Measurements from ENCODE around the gene TMEM11.
"Not testable (repeated sequence)": the region's sequence is repeated elsewhere in the genome, so short reads cannot be mapped to it uniquely, and the experiment has no call there.

Gene TMEM11

GRCh38 chr17:21242026-21242697 is 28.2 kb upstream of the TMEM11 start:
- DNase-seq = no peak

- DNase-seq = no peak
These were observed 27.6 kb upstream of the TMEM11 start for GRCh38 chr17:21241564-21241963.

GRCh38 chr17:21240369-21241055 is 26.6 kb upstream of the TMEM11 start:
- no peak for DNase-seq

- DNase-seq = no peak
These were observed 25.9 kb upstream of the TMEM11 start for GRCh38 chr17:21239680-21240368.

GRCh38 chr17:21235921-21236320 is 22.0 kb upstream of the TMEM11 start:
- no peak for DNase-seq

- DNase-seq = no peak
These were observed 19.8 kb upstream of the TMEM11 start for GRCh38 chr17:21233581-21234347.

- DNase-seq = no peak
These were observed 18.2 kb upstream of the TMEM11 start for GRCh38 chr17:21232033-21232749.

- DNase-seq = no peak
These were observed 17.6 kb upstream of the TMEM11 start for GRCh38 chr17:21231533-21231932.

- DNase-seq = no peak
These were observed 14.9 kb upstream of the TMEM11 start for GRCh38 chr17:21228845-21229244.

GRCh38 chr17:21228111-21228510 is 14.2 kb upstream of the TMEM11 start:
- DNase-seq = no peak

- not testable (repeated sequence) for DNase-seq
These were observed 13.3 kb upstream of the TMEM11 start for GRCh38 chr17:21227277-21227676.

- no peak for DNase-seq
These were observed 9.1 kb upstream of the TMEM11 start for GRCh38 chr17:21223086-21223485.

GRCh38 chr17:21218831-21219380 is 4.9 kb upstream of the TMEM11 start:
- no peak for DNase-seq

GRCh38 chr17:21218101-21218500 is 4.1 kb upstream of the TMEM11 start:
- DNase-seq = no peak

GRCh38 chr17:21217346-21217745 is 3.4 kb upstream of the TMEM11 start:
- no peak for DNase-seq

GRCh38 chr17:21215935-21216334 is 2.0 kb upstream of the TMEM11 start:
- DNase-seq = no peak

GRCh38 chr17:21214777-21215541 is 998 bp upstream of the TMEM11 start:
- no peak for DNase-seq

- no peak for DNase-seq
These were observed 335 bp downstream of the TMEM11 start for GRCh38 chr17:21213638-21214014.

GRCh38 chr17:21212826-21213637 is 929 bp downstream of the TMEM11 start:
- DNase-seq = no peak

- DNase-seq = no peak
These were observed 2.0 kb downstream of the TMEM11 start for GRCh38 chr17:21211825-21212479.

Measured in DMS153 (cell line).